H9 (cell line): ENCODE measurements around the gene XK. TPM values are rescaled to one million over a fixed set of nuclear protein-coding genes. Genes with fewer than 3 reads are reported as not detected.

Experiments
- DNase-seq: peaks from one replicate; pipeline ENCODE4 v3.0.0-alpha.2; 2017
- H2AFZ ChIP-seq: one replicate; pipeline ENCODE4 v1.6.1; 2013; ENCODE audit warnings: mild to moderate bottlenecking, low read length, control low read depth, moderate library complexity
- H2AK5ac ChIP-seq: 2 replicates; pipeline ENCODE4 v1.6.1; 2013; ENCODE audit warnings: low read length, control low read depth, mixed read lengths; ENCODE audit not compliant: insufficient read length
- H2BK120ac ChIP-seq: one replicate; pipeline ENCODE4 v1.6.1; 2013; ENCODE audit warnings: low read depth, mild to moderate bottlenecking, low read length, control low read depth, inconsistent platforms; ENCODE audit not compliant: poor library complexity, severe bottlenecking
- H2BK12ac ChIP-seq: 2 replicates; pipeline ENCODE4 v1.6.1; 2013; ENCODE audit warnings: low read length, control low read depth, mixed read lengths, low read depth; ENCODE audit not compliant: insufficient read length
- H2BK15ac ChIP-seq: 2 replicates; pipeline ENCODE4 v1.6.1; 2013; ENCODE audit warnings: low read depth, low read length, control low read depth
- H2BK20ac ChIP-seq: one replicate; pipeline ENCODE4 v1.6.1; 2013; ENCODE audit warnings: low read depth, mild to moderate bottlenecking, low read length, control low read depth, inconsistent platforms; ENCODE audit not compliant: poor library complexity, severe bottlenecking
- H2BK5ac ChIP-seq: 2 replicates; pipeline ENCODE4 v1.6.1; 2013; ENCODE audit warnings: low read length, control low read depth, mixed read lengths; ENCODE audit not compliant: insufficient read length
- H3K14ac ChIP-seq: 2 replicates; pipeline ENCODE4 v1.6.1; 2013; ENCODE audit warnings: low read length, control low read depth; ENCODE audit not compliant: insufficient read depth
- H3K18ac ChIP-seq: 2 replicates; pipeline ENCODE4 v1.6.1; 2013; ENCODE audit warnings: low read depth, mild to moderate bottlenecking, mixed read lengths, low read length, control low read depth; ENCODE audit not compliant: insufficient read length
- H3K23ac ChIP-seq: 2 replicates; pipeline ENCODE4 v1.6.1; 2013; ENCODE audit warnings: low read length, control low read depth, mixed read lengths, low read depth; ENCODE audit not compliant: insufficient read length
- H3K23me2 ChIP-seq: 2 replicates; pipeline ENCODE4 v1.6.1; 2013; ENCODE audit warnings: low read depth, mild to moderate bottlenecking, mixed read lengths, low read length, control low read depth; ENCODE audit not compliant: insufficient read length, poor library complexity, severe bottlenecking
- H3K27ac ChIP-seq: 2 replicates; pipeline ENCODE4 v1.5.1; 2013; ENCODE audit warnings: low read length, control low read depth, mixed read lengths, low read depth; ENCODE audit not compliant: insufficient read length
- H3K27me3 ChIP-seq: 2 replicates; pipeline ENCODE4 v1.6.1; 2013; ENCODE audit warnings: low read length, control low read depth, inconsistent platforms; ENCODE audit not compliant: insufficient read depth
- H3K4ac ChIP-seq: 2 replicates; pipeline ENCODE4 v1.6.1; 2013; ENCODE audit warnings: low read depth, mild to moderate bottlenecking, control low read depth, inconsistent platforms, low read length, moderate library complexity
- H3K4me1 ChIP-seq: 2 replicates; pipeline ENCODE4 v1.6.1; 2013; ENCODE audit warnings: low read length, control low read depth, inconsistent platforms; ENCODE audit not compliant: insufficient read depth
- H3K4me2 ChIP-seq: 2 replicates; pipeline ENCODE4 v1.6.1; 2013; ENCODE audit warnings: low read length, control low read depth, mixed read lengths; ENCODE audit not compliant: insufficient read length, insufficient read depth
- H3K56ac ChIP-seq: 2 replicates; pipeline ENCODE4 v1.6.1; 2013; ENCODE audit warnings: low read depth, mild to moderate bottlenecking, mixed read lengths, low read length, control low read depth; ENCODE audit not compliant: insufficient read length
- H3K79me1 ChIP-seq: 2 replicates; pipeline ENCODE4 v1.6.1; 2013; ENCODE audit warnings: low read depth, mild to moderate bottlenecking, moderate library complexity, low read length, control low read depth, inconsistent platforms; ENCODE audit not compliant: insufficient read depth, poor library complexity, severe bottlenecking
- H3K79me2 ChIP-seq: 2 replicates; pipeline ENCODE4 v1.6.1; 2013; ENCODE audit warnings: low read length, control low read depth, inconsistent platforms; ENCODE audit not compliant: insufficient read depth
- H3K9ac ChIP-seq: 2 replicates; pipeline ENCODE4 v1.6.1; 2013; ENCODE audit warnings: low read length, control low read depth, mixed read lengths; ENCODE audit not compliant: insufficient read length; ENCODE audit errors: extremely low read depth
- H3K9me3 ChIP-seq: one replicate; pipeline ENCODE4 v1.6.1; 2013; ENCODE audit warnings: low read depth, low read length, inconsistent platforms; ENCODE audit not compliant: control insufficient read depth
- H3T11ph ChIP-seq: one replicate; pipeline ENCODE4 v1.6.1; 2013; ENCODE audit warnings: mild to moderate bottlenecking, low read length, control low read depth, inconsistent platforms
- H4K20me1 ChIP-seq: one replicate; pipeline ENCODE4 v1.6.1; 2013; ENCODE audit not compliant: control insufficient read depth, insufficient read length, insufficient read depth
- H4K5ac ChIP-seq: 2 replicates; pipeline ENCODE4 v1.6.1; 2013; ENCODE audit warnings: low read depth, mild to moderate bottlenecking, mixed read lengths, low read length, control low read depth; ENCODE audit not compliant: insufficient read length
- H4K8ac ChIP-seq: replicated peaks from 2 replicates; pipeline ENCODE4 v1.6.1; 2013; ENCODE audit warnings: low read length, control low read depth, mixed read lengths, low read depth; ENCODE audit not compliant: insufficient read length
- H4K91ac ChIP-seq: 2 replicates; pipeline ENCODE4 v1.6.1; 2013; ENCODE audit warnings: low read depth, mild to moderate bottlenecking, moderate library complexity, mixed read lengths, low read length, control low read depth; ENCODE audit not compliant: insufficient read length
- H3K27ac Mint-ChIP-seq, 3 experiments: 2 replicates in 2 of 3; 3 replicates in 1 of 3; pipeline ENCODE4 v1.8.0; 2020 to 2021; ENCODE audit warnings: mixed read lengths in 3 of 3, mild to moderate bottlenecking in 1 of 3, moderate library complexity in 1 of 3
- H3K27me3 Mint-ChIP-seq: 2 replicates; pipeline ENCODE4 v1.8.0; 2021; ENCODE audit warnings: low read depth, mild to moderate bottlenecking, moderate library complexity, mixed read lengths
- H3K36me3 Mint-ChIP-seq, 3 experiments: 2 replicates in 2 of 3; 3 replicates in 1 of 3; pipeline ENCODE4 v1.8.0; 2020 to 2021; ENCODE audit warnings: low read depth in 3 of 3, mixed read lengths in 3 of 3; ENCODE audit not compliant: insufficient read depth in 1 of 3
- H3K4me1 Mint-ChIP-seq, 2 experiments: 2 replicates each; pipeline ENCODE4 v1.8.0; 2020; ENCODE audit warnings: mixed read lengths in 2 of 2
- H3K4me3 Mint-ChIP-seq, 2 experiments: 2 replicates in 1 of 2; 3 replicates in 1 of 2; pipeline ENCODE4 v1.8.0; 2020 to 2021; ENCODE audit warnings: mild to moderate bottlenecking in 2 of 2, mixed read lengths in 2 of 2, moderate library complexity in 1 of 2
- H3K9me3 Mint-ChIP-seq, 2 experiments: 2 replicates in 1 of 2; 3 replicates in 1 of 2; pipeline ENCODE4 v1.8.0; 2020; ENCODE audit warnings: mild to moderate bottlenecking in 2 of 2, mixed read lengths in 2 of 2, moderate library complexity in 1 of 2
- WGBS: extraction: QIAGEN DNeasy Blood & Tissue Kit; methylation state at CpG from one replicate; pipeline ENCODE4 v1.1.7; 2013; ENCODE audit warnings: missing lambda C conversion rate, low lambda C conversion rate, mixed read lengths; ENCODE audit not compliant: insufficient read length; ENCODE audit errors: extremely low coverage; 5-methylcytosine and 5-hydroxymethylcytosine counted together
- total RNA-seq: library from RNA; stranded (reverse); gene quantifications from 2 replicates; pipeline ENCODE4 v1.2.1, GENCODE V29; 2021
- TF ChIP-seq, protein P1 (sequence below): fragments of 200-600 bp; sonication (generic); conservative IDR thresholded peaks from 3 replicates; pipeline ENCODE4 v1.8.0; 2021; ENCODE audit warnings: antibody characterized with exemption, mild to moderate bottlenecking

Gene XK
- total RNA-seq, 1 experiment from 2014 or later = 0.85 TPM

DNA sequence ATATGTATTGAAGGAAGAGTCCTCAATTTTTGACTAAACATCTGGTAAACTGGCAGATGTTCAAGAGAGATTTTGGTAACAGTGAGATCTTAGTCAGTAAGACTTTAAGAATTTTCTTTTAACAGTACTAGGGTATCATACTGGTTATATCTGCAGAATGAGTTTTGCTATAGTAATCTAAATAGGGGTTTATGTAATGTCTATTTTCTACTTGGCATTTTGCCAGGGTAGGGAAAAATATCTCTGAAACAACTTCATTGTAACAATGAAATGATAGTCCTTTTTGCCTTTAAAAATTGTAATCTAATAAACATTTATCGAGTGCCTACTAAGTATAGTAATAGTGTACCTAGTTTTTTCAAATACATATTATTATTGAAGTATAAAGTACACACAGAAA is 32.1 kb downstream of the XK start:
- H2BK15ac ChIP-seq = no peak overlapping the region
- no peak overlapping the region for H2AK5ac ChIP-seq
- H4K8ac ChIP-seq = no peak overlapping the region
- H3K9ac ChIP-seq = no peak overlapping the region
- H4K91ac ChIP-seq = no peak overlapping the region
- H4K20me1 ChIP-seq = no peaks in the 10 kb centered on the region
- H4K5ac ChIP-seq = no peak overlapping the region
- no peak overlapping the region for H2BK5ac ChIP-seq
- TF ChIP-seq, protein P1, sequence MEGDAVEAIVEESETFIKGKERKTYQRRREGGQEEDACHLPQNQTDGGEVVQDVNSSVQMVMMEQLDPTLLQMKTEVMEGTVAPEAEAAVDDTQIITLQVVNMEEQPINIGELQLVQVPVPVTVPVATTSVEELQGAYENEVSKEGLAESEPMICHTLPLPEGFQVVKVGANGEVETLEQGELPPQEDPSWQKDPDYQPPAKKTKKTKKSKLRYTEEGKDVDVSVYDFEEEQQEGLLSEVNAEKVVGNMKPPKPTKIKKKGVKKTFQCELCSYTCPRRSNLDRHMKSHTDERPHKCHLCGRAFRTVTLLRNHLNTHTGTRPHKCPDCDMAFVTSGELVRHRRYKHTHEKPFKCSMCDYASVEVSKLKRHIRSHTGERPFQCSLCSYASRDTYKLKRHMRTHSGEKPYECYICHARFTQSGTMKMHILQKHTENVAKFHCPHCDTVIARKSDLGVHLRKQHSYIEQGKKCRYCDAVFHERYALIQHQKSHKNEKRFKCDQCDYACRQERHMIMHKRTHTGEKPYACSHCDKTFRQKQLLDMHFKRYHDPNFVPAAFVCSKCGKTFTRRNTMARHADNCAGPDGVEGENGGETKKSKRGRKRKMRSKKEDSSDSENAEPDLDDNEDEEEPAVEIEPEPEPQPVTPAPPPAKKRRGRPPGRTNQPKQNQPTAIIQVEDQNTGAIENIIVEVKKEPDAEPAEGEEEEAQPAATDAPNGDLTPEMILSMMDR = no peak
- H3T11ph ChIP-seq = no peak overlapping the region
- no peaks in the 10 kb centered on the region for H3K27me3 ChIP-seq
- no peak overlapping the region for H3K4me3 Mint-ChIP-seq
- H2AFZ ChIP-seq = no peak overlapping the region
- H3K27me3 Mint-ChIP-seq = no peaks in the 10 kb centered on the region
- no peak overlapping the region for H3K27ac Mint-ChIP-seq
- no peak overlapping the region for H3K4me2 ChIP-seq
- no peaks in the 10 kb centered on the region for H3K36me3 Mint-ChIP-seq
- H3K9me3 Mint-ChIP-seq = peaks cover 43 to 57% of the 10 kb centered on the region in 2 experiments
- H3K27ac ChIP-seq = no peak overlapping the region
- no peak overlapping the region for H2BK12ac ChIP-seq
- no CpG with 5 or more reads among the region's 1 CpG for WGBS
- no peaks in the 10 kb centered on the region for H3K4me1 ChIP-seq
- no peak overlapping the region for H3K14ac ChIP-seq
- H2BK120ac ChIP-seq = no peak overlapping the region
- H3K23me2 ChIP-seq = no peaks in the 10 kb centered on the region
- no peak overlapping the region for H3K4ac ChIP-seq
- no peaks in the 10 kb centered on the region for H3K79me2 ChIP-seq
- no peak overlapping the region for H2BK20ac ChIP-seq
- H3K9me3 ChIP-seq = no peaks in the 10 kb centered on the region
- no peak for DNase-seq
- no peak overlapping the region for H3K18ac ChIP-seq
- H3K23ac ChIP-seq = no peak overlapping the region
- no peak overlapping the region for H3K56ac ChIP-seq
- H3K4me1 Mint-ChIP-seq = no peaks in the 10 kb centered on the region
- H3K79me1 ChIP-seq = no peaks in the 10 kb centered on the region
